H1 (cell line): ENCODE measurements around the gene TIMM29. TPM values are rescaled to one million over a fixed set of nuclear protein-coding genes. Genes with fewer than 3 reads are reported as not detected.

Experiments
- ATF2 ChIP-seq: IDR thresholded peaks from 2 replicates; pipeline ENCODE4 v1.6.1; 2012; ENCODE audit warnings: low read length, inconsistent platforms
- BACH1 ChIP-seq: IDR thresholded peaks from 2 replicates; pipeline ENCODE4 v1.6.1; 2012; ENCODE audit warnings: low read length, improper control_type of control experiment
- BRCA1 ChIP-seq: IDR thresholded peaks from 2 replicates; pipeline ENCODE4 v1.6.1; 2012; ENCODE audit warnings: low read depth, low read length, improper control_type of control experiment
- CBX5 ChIP-seq: fragments of 300-800, 300-1000 bp; sonication (generic); IDR thresholded peaks from 2 replicates; pipeline ENCODE4 v1.7.1; 2016; ENCODE audit warnings: antibody characterized with exemption, low read length, low read depth
- CHD1 ChIP-seq: IDR thresholded peaks from 2 replicates; pipeline ENCODE4 v1.6.1; 2012; ENCODE audit warnings: low read depth, low read length, improper control_type of control experiment
- CREB1 ChIP-seq: IDR thresholded peaks from 2 replicates; pipeline ENCODE4 v1.6.1; 2012; ENCODE audit warnings: inconsistent platforms
- CTBP2 ChIP-seq: IDR thresholded peaks from 2 replicates; pipeline ENCODE4 v1.7.0; 2011; ENCODE audit warnings: borderline replicate concordance, mild to moderate bottlenecking, moderate library complexity, mixed read lengths, low read length; ENCODE audit not compliant: insufficient read depth, insufficient read length
- EP300 ChIP-seq, 2 experiments: IDR thresholded peaks; 1 replicate in 1 of 2; 2 replicates in 1 of 2; pipeline ENCODE4 v1.6.1; 2011 to 2012; ENCODE audit warnings: low read depth in 2 of 2, low read length in 2 of 2, mild to moderate bottlenecking in 2 of 2, borderline replicate concordance in 1 of 2, inconsistent platforms in 1 of 2, moderate library complexity in 1 of 2
- EZH2 ChIP-seq: fragments of 200-600 bp; sonication (generic); IDR thresholded peaks from 2 replicates; pipeline ENCODE4 v1.7.1; 2012; ENCODE audit warnings: low read depth, mild to moderate bottlenecking, moderate library complexity, low read length, inconsistent platforms; ENCODE audit not compliant: severe bottlenecking
- FOSL1 ChIP-seq: IDR thresholded peaks from 2 replicates; pipeline ENCODE4 v1.6.1; 2011; ENCODE audit warnings: mild to moderate bottlenecking, low read depth, low read length, moderate library complexity; ENCODE audit not compliant: insufficient read depth
- HDAC6 ChIP-seq: IDR thresholded peaks from one replicate; pipeline ENCODE4 v1.7.1; 2012; ENCODE audit warnings: low read depth, mild to moderate bottlenecking, inconsistent platforms, low read length, moderate library complexity
- JUND ChIP-seq: IDR thresholded peaks from 2 replicates; pipeline ENCODE4 v1.6.1; 2011; ENCODE audit warnings: mild to moderate bottlenecking, improper control_type of control experiment, low read length
- KDM1A ChIP-seq: fragments of 200-600, 300-600 bp; sonication (generic); IDR thresholded peaks from 2 replicates; pipeline ENCODE4 v1.7.1; 2016; ENCODE audit warnings: mild to moderate bottlenecking, low read length, borderline replicate concordance
- KDM5A ChIP-seq: fragments of 200-600 bp; IDR thresholded peaks from 2 replicates; pipeline ENCODE4 v1.7.1; 2012; ENCODE audit warnings: mild to moderate bottlenecking, low read length, inconsistent platforms, mixed read lengths
- NRF1 ChIP-seq: IDR thresholded peaks from 2 replicates; pipeline ENCODE4 v1.6.1; 2011; ENCODE audit warnings: mild to moderate bottlenecking, low read depth, low read length, improper control_type of control experiment
- POLR2AphosphoS5 ChIP-seq: IDR thresholded peaks from 2 replicates; pipeline ENCODE4 v1.6.1; 2011; ENCODE audit warnings: low read depth, low read length
- RFX5 ChIP-seq: IDR thresholded peaks from 2 replicates; pipeline ENCODE4 v1.6.1; 2011; ENCODE audit warnings: low read depth, low read length, improper control_type of control experiment, borderline replicate concordance
- SP1 ChIP-seq: IDR thresholded peaks from 2 replicates; pipeline ENCODE4 v1.6.1; 2011; ENCODE audit warnings: low read depth, low read length
- SP4 ChIP-seq: IDR thresholded peaks from 2 replicates; pipeline ENCODE4 v1.6.1; 2012; ENCODE audit warnings: low read length, inconsistent platforms
- SRF ChIP-seq: IDR thresholded peaks from 2 replicates; pipeline ENCODE4 v1.6.1; 2011; ENCODE audit warnings: mild to moderate bottlenecking, low read depth, low read length, moderate library complexity
- TEAD4 ChIP-seq: IDR thresholded peaks from 2 replicates; pipeline ENCODE4 v1.6.1; 2012; ENCODE audit warnings: low read depth, low read length, inconsistent platforms, mixed read lengths
- USF2 ChIP-seq: IDR thresholded peaks from 2 replicates; pipeline ENCODE4 v1.6.1; 2011; ENCODE audit warnings: low read length, improper control_type of control experiment
- polyA plus RNA-seq, 7 experiments: library from polyadenylated mRNA; depleted of rRNA in 3 of 7; stranded (reverse) in 5 of 7; unstranded in 2 of 7; fragments of >200 nt in 5 of 7; fragments of 200-250 nt in 2 of 7; gene quantifications; 1 replicate in 5 of 7; 2 replicates in 1 of 7; 4 replicates in 1 of 7; pipeline versions ENCODE4 v1.2.1 to v1.2.3, GENCODE V29; 2011 to 2013; ENCODE audit warnings: missing spikeins in 2 of 7, mixed read lengths in 2 of 7
- total RNA-seq: library from RNA; stranded (reverse); fragmentation: NEBNext Ultra II Directional; extraction: Animal tissue kit (Norgen Biotek cat#: 25700); gene quantifications from 2 replicates; pipeline ENCODE4 v1.2.1, GENCODE V29; 2021

TIMM29 gene
- total and polyA plus RNA-seq, 2 of the 8 experiments (the other 6 are each of a cell fraction or from before 2014, with no cell fraction given), result 15.9 to 24.0 TPM

GRCh38 chr19:10960314-10961072 lies 31.9 kb downstream of the TIMM29 start, which contains the start of gene SMARCA4 (continued):
- TF ChIP-seq NRF1 (peak; percentile 99), SP1 (no peak), HDAC6 (no peak), BRCA1 (no peak), KDM1A (no peak), SRF (no peak), RFX5 (no peak), EP300 (IDR thresholded peaks at IDR 0.05; ENCODE audit: borderline replicate concordance in 1 of 2, low read depth in 2 of 2, low read length in 2 of 2) (peak in 1 of 2 experiments; percentile 17; a peak in 1 of 3 replicates), CREB1 (peak; percentile 16; the same call in 1 of the 2 replicates), CBX5 (no peak), POLR2AphosphoS5 (peak; percentile 62; the same call in 1 of the 2 replicates), CHD1 (no peak), BACH1 (peak; percentile 93), EZH2 (no peak), TEAD4 (no peak; the same call in 1 of the 2 replicates), JUND (no peak), CTBP2 (no peak), FOSL1 (no peak), USF2 (no peak), ATF2 (no peak), KDM5A (no peak), SP4 (peak; percentile 67; the same call in 1 of the 2 replicates)
